DND-41 (cell line): ENCODE data around the gene ENPP1.

Experiments used
- ATAC-seq: fragments of 200-7000 bp; cut with Tn5 transposase; 3 replicates; pipeline ENCODE4 v1.9.1; 2021; ENCODE audit warnings: low read depth; ENCODE audit not compliant: insufficient read depth
- DNase-seq: peaks from one replicate; pipeline ENCODE4 v3.0.0-alpha.2; 2020
- H2AFZ ChIP-seq: 2 replicates; pipeline ENCODE4 v1.6.0; 2012; ENCODE audit warnings: low read depth, low read length
- H3K27ac ChIP-seq: 2 replicates; pipeline ENCODE4 v1.5.1; 2012; ENCODE audit warnings: low read length, inconsistent platforms
- H3K27me3 ChIP-seq: fragments of 200-600 bp; sonication (generic); 2 replicates; pipeline ENCODE4 v1.6.0; 2012; ENCODE audit warnings: low read length, mild to moderate bottlenecking, inconsistent platforms; ENCODE audit not compliant: insufficient read depth, poor library complexity
- H3K36me3 ChIP-seq: 2 replicates; pipeline ENCODE4 v1.5.1; 2012; ENCODE audit warnings: low read length, inconsistent platforms; ENCODE audit not compliant: insufficient read depth
- H3K4me1 ChIP-seq: 2 replicates; pipeline ENCODE4 v1.5.1; 2012; ENCODE audit warnings: mild to moderate bottlenecking, low read length; ENCODE audit not compliant: insufficient read depth
- H3K4me2 ChIP-seq: 2 replicates; pipeline ENCODE4 v1.6.0; 2012; ENCODE audit warnings: mild to moderate bottlenecking, moderate library complexity, low read length, inconsistent platforms; ENCODE audit not compliant: insufficient read depth
- H3K4me3 ChIP-seq, 2 experiments: fragments of 200-600 bp in 1 of 2; shearing (Covaris generic) in 1 of 2; 2 replicates each; pipeline ENCODE4 v1.5.1; 2012 to 2016; ENCODE audit warnings: inconsistent platforms in 2 of 2, low read length in 2 of 2, mild to moderate bottlenecking in 2 of 2, low read depth in 1 of 2, moderate library complexity in 1 of 2
- H3K79me2 ChIP-seq: 2 replicates; pipeline ENCODE4 v1.6.0; 2012; ENCODE audit warnings: low read length, inconsistent platforms; ENCODE audit not compliant: insufficient read depth
- H3K9ac ChIP-seq: 2 replicates; pipeline ENCODE4 v1.6.0; 2012; ENCODE audit warnings: low read depth, mild to moderate bottlenecking, inconsistent platforms, low read length, moderate library complexity
- H3K9me3 ChIP-seq: 2 replicates; pipeline ENCODE4 v1.5.1; 2012; ENCODE audit warnings: low read length, moderate library complexity, mild to moderate bottlenecking, inconsistent platforms; ENCODE audit not compliant: insufficient read depth, severe bottlenecking
- H4K20me1 ChIP-seq: 2 replicates; pipeline ENCODE4 v1.6.0; 2012; ENCODE audit warnings: low read length; ENCODE audit not compliant: insufficient read depth
- EZH2 ChIP-seq: IDR thresholded peaks from 3 replicates; pipeline ENCODE4 v1.6.1; 2012; ENCODE audit warnings: borderline replicate concordance, low read depth, mild to moderate bottlenecking, moderate library complexity, low read length, inconsistent platforms; ENCODE audit not compliant: severe bottlenecking
- TF ChIP-seq, protein P1 (sequence below): IDR thresholded peaks from 2 replicates; pipeline ENCODE4 v1.5.1; 2012; ENCODE audit warnings: borderline replicate concordance, low read length, moderate library complexity, mild to moderate bottlenecking; ENCODE audit not compliant: poor library complexity, severe bottlenecking; ENCODE audit errors: extremely low read depth

The ENPP1 gene

GRCh38 chr6:131828951-131829350 is 21.1 kb downstream of the ENPP1 start:
- DNase-seq, result no peak
- Histone ChIP-seq H4K20me1 (no peaks in the 10 kb centered on the region), H3K27ac (no peak overlapping the region), H3K36me3 (no peaks in the 10 kb centered on the region), H3K4me2 (no peak overlapping the region), H3K27me3 (peaks cover 23% of the 10 kb centered on the region), H3K9ac (no peak overlapping the region), H3K79me2 (no peaks in the 10 kb centered on the region), H3K4me3 (no peak overlapping the region), H3K4me1 (no peaks in the 10 kb centered on the region), H3K9me3 (no peaks in the 10 kb centered on the region), H2AFZ (no peak overlapping the region)
- no peak for TF ChIP-seq EZH2
- TF ChIP-seq, protein P1, sequence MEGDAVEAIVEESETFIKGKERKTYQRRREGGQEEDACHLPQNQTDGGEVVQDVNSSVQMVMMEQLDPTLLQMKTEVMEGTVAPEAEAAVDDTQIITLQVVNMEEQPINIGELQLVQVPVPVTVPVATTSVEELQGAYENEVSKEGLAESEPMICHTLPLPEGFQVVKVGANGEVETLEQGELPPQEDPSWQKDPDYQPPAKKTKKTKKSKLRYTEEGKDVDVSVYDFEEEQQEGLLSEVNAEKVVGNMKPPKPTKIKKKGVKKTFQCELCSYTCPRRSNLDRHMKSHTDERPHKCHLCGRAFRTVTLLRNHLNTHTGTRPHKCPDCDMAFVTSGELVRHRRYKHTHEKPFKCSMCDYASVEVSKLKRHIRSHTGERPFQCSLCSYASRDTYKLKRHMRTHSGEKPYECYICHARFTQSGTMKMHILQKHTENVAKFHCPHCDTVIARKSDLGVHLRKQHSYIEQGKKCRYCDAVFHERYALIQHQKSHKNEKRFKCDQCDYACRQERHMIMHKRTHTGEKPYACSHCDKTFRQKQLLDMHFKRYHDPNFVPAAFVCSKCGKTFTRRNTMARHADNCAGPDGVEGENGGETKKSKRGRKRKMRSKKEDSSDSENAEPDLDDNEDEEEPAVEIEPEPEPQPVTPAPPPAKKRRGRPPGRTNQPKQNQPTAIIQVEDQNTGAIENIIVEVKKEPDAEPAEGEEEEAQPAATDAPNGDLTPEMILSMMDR, result no peak
- ATAC-seq, result no peak

GRCh38 chr6:131831392-131831791 is 23.6 kb downstream of the ENPP1 start:
- DNase-seq (no peak), ATAC-seq (no peak)
- Histone ChIP-seq H3K4me1 (no peaks in the 10 kb centered on the region), H3K27me3 (peaks cover 26% of the 10 kb centered on the region), H2AFZ (no peak overlapping the region), H3K4me2 (no peak overlapping the region), H4K20me1 (no peaks in the 10 kb centered on the region), H3K79me2 (no peaks in the 10 kb centered on the region), H3K4me3 (no peak overlapping the region), H3K36me3 (no peaks in the 10 kb centered on the region), H3K27ac (no peak overlapping the region), H3K9me3 (no peaks in the 10 kb centered on the region), H3K9ac (no peak overlapping the region)
- TF ChIP-seq EZH2, result no peak
- TF ChIP-seq, protein P1, result no peak

DNA sequence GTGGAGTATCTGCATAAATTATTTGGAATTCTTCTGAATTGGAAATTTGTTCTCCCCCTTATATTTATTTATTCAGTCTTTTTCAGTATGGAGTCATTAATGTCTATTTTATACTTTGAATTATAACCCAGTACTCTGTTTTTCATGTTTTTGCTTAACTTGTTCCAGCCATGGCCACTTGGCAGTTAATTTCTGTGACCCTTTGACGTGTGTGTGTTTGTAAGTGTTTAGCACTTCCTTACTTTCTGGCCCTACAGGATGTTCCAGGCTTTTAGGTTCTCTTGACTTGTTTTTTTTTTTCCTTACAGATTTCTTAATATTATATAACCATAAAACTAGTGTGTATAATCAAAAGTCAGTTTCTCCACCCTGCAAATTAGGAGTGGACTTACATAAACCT is 24.1 kb downstream of the ENPP1 start:
- Histone ChIP-seq H3K9ac (no peak overlapping the region), H3K36me3 (no peaks in the 10 kb centered on the region), H3K79me2 (no peaks in the 10 kb centered on the region), H3K4me2 (no peak overlapping the region), H2AFZ (no peak overlapping the region), H3K4me1 (no peaks in the 10 kb centered on the region), H3K27ac (no peak overlapping the region), H3K4me3 (no peak overlapping the region), H3K27me3 (peaks cover 23% of the 10 kb centered on the region), H4K20me1 (no peaks in the 10 kb centered on the region), H3K9me3 (no peaks in the 10 kb centered on the region)
- TF ChIP-seq EZH2, result no peak
- TF ChIP-seq, protein P1, result no peak
- no peak for DNase-seq
- no peak for ATAC-seq

- ATAC-seq (no peak), DNase-seq (no peak)
- no peak overlapping the region for H3K9ac ChIP-seq
- H3K4me3 ChIP-seq, result no peak overlapping the region
- H3K9me3 ChIP-seq, result no peaks in the 10 kb centered on the region
- H3K79me2 ChIP-seq, result no peaks in the 10 kb centered on the region
- no peak overlapping the region for H3K4me2 ChIP-seq
- no peak overlapping the region for H3K27ac ChIP-seq
- no peak for TF ChIP-seq EZH2
- TF ChIP-seq, protein P1, result no peak
- no peak overlapping the region for H2AFZ ChIP-seq
- peaks cover 23% of the 10 kb centered on the region for H3K27me3 ChIP-seq
- no peaks in the 10 kb centered on the region for H3K4me1 ChIP-seq
- no peaks in the 10 kb centered on the region for H4K20me1 ChIP-seq
- H3K36me3 ChIP-seq, result no peaks in the 10 kb centered on the region
These were observed 24.5 kb downstream of the ENPP1 start for GRCh38 chr6:131832363-131832762.
